Endothelial cell of umbilical vein (primary cell): ENCODE data around the gene FAM114A1. TPM values are rescaled to one million over a fixed set of nuclear protein-coding genes. Genes with fewer than 3 reads are reported as not detected.

Experiments used
- BruUV-seq: library from RNA; stranded (reverse); fragments of 400-500 nt; replicated peaks from 2 replicates; lab custom pipeline; 2021; lab: Mats Ljungman, UMichigan
- CTCF ChIA-PET: fragments of 300-600, 350-600 bp; sonication (Branson Sonifier 250); formaldehyde crosslinking; loops from one replicate; lab custom pipeline; 2021; ENCODE audit warnings: antibody characterized with exemption, inconsistent platforms; lab: Charles Lee
- POLR2A ChIA-PET: fragments of 300-600, 350-600 bp; sonication (Branson Sonifier 250); formaldehyde crosslinking; loops from one replicate; lab custom pipeline; 2021; ENCODE audit warnings: antibody characterized with exemption, inconsistent platforms; lab: Charles Lee
- DNase-seq: peaks from one replicate; pipeline ENCODE4 v3.0.0-alpha.2; 2011; ENCODE audit warnings: low read depth, low spot score
- FAIRE-seq: peaks from 2 replicates; lab custom pipeline; 2011; peaks lifted over from hg19 to GRCh38; lab: Jason Lieb, UNC
- H2AFZ ChIP-seq: 2 replicates; pipeline ENCODE4 v1.6.0; 2012; ENCODE audit warnings: low read depth, low read length, control low read depth, inconsistent platforms
- H3K27ac ChIP-seq: 2 replicates; pipeline ENCODE4 v1.5.1; 2011; ENCODE audit warnings: low read depth, mild to moderate bottlenecking, control low read depth, low read length, moderate library complexity; ENCODE audit not compliant: insufficient read depth
- H3K27me3 ChIP-seq, 2 experiments: 2 replicates each; pipeline versions ENCODE4 v1.6.0 to v1.6.1; 2011; ENCODE audit warnings: low read length in 2 of 2, mixed read lengths in 1 of 2; ENCODE audit not compliant: control insufficient read depth in 2 of 2, insufficient read depth in 2 of 2
- H3K36me3 ChIP-seq, 2 experiments: 2 replicates in 1 of 2; 3 replicates in 1 of 2; pipeline ENCODE4 v1.5.1; 2011; ENCODE audit warnings: low read length in 2 of 2, mild to moderate bottlenecking in 1 of 2, moderate library complexity in 1 of 2; ENCODE audit not compliant: control insufficient read depth in 2 of 2, insufficient read depth in 2 of 2; ENCODE audit errors: extremely low read depth in 1 of 2
- H3K4me1 ChIP-seq: 3 replicates; pipeline ENCODE4 v1.5.1; 2011; ENCODE audit warnings: mild to moderate bottlenecking, low read length; ENCODE audit not compliant: control insufficient read depth, insufficient read depth; ENCODE audit errors: extremely low read depth
- H3K4me2 ChIP-seq: 2 replicates; pipeline ENCODE4 v1.6.1; 2011; ENCODE audit warnings: low read length, control low read depth, mixed read lengths; ENCODE audit not compliant: insufficient read depth
- H3K4me3 ChIP-seq, 3 experiments: fragments of 200-600 bp in 1 of 3; sonication (generic), shearing (Covaris generic) in 1 of 3; replicated peaks in 1 of 3; 2 replicates each; pipeline ENCODE4 v1.5.1; 2011 to 2016; ENCODE audit warnings: control low read depth in 3 of 3, low read length in 3 of 3, mild to moderate bottlenecking in 2 of 3, inconsistent platforms in 1 of 3, low read depth in 1 of 3, moderate library complexity in 1 of 3; ENCODE audit not compliant: insufficient read depth in 1 of 3
- H3K79me2 ChIP-seq: 2 replicates; pipeline ENCODE4 v1.6.0; 2012; ENCODE audit warnings: low read length, inconsistent platforms; ENCODE audit not compliant: control insufficient read depth, insufficient read depth
- H3K9ac ChIP-seq: replicated peaks from 2 replicates; pipeline ENCODE3; 2011; ENCODE audit warnings: low read length, control low read depth; ENCODE audit not compliant: insufficient read depth; ENCODE audit errors: extremely low read depth
- H3K9me1 ChIP-seq: replicated peaks from 3 replicates; pipeline ENCODE4 v1.6.0; 2011; ENCODE audit warnings: mild to moderate bottlenecking, low read length; ENCODE audit not compliant: control insufficient read depth, insufficient read depth; ENCODE audit errors: extremely low read depth
- H3K9me3 ChIP-seq: replicated peaks from 2 replicates; pipeline ENCODE4 v1.5.1; 2012; ENCODE audit warnings: low read length, inconsistent platforms; ENCODE audit not compliant: control insufficient read depth, insufficient read depth
- H4K20me1 ChIP-seq: replicated peaks from 2 replicates; pipeline ENCODE3; 2011; ENCODE audit warnings: mild to moderate bottlenecking, low read length; ENCODE audit not compliant: control insufficient read depth, insufficient read depth; ENCODE audit errors: extremely low read depth
- EZH2 ChIP-seq: IDR thresholded peaks from 2 replicates; pipeline ENCODE4 v1.6.1; 2012; ENCODE audit warnings: borderline replicate concordance, low read depth, mild to moderate bottlenecking, moderate library complexity, low read length, inconsistent platforms; ENCODE audit not compliant: severe bottlenecking
- FOS ChIP-seq: IDR thresholded peaks from 2 replicates; pipeline ENCODE4 v1.6.1; 2011; ENCODE audit warnings: mild to moderate bottlenecking, low read length, moderate library complexity, borderline replicate concordance; ENCODE audit not compliant: insufficient read depth
- GATA2 ChIP-seq: IDR thresholded peaks from 2 replicates; pipeline ENCODE4 v1.7.0; 2011; ENCODE audit warnings: low read depth, mild to moderate bottlenecking, moderate library complexity, mixed read lengths, low read length; ENCODE audit not compliant: insufficient read length, insufficient read depth
- JUN ChIP-seq: IDR thresholded peaks from 2 replicates; pipeline ENCODE4 v1.6.1; 2011; ENCODE audit warnings: borderline replicate concordance, low read depth; ENCODE audit not compliant: insufficient read length, insufficient read depth
- MYC ChIP-seq: IDR thresholded peaks from one replicate; pipeline ENCODE4 v1.6.1; 2011; ENCODE audit warnings: mild to moderate bottlenecking, low read depth, low read length
- POLR2A ChIP-seq: IDR thresholded peaks from 2 replicates; pipeline ENCODE4 v1.6.1; 2012; ENCODE audit warnings: low read depth, mild to moderate bottlenecking, control low read depth, low read length
- POLR2AphosphoS5 ChIP-seq: IDR thresholded peaks from 2 replicates; pipeline ENCODE4 v1.6.1; 2012; ENCODE audit warnings: low read depth, mild to moderate bottlenecking, control low read depth, low read length, moderate library complexity; ENCODE audit not compliant: insufficient read depth
- dilution Hi-C: fragments of 300-500 bp; cut with MboI; formaldehyde crosslinking; loops from one replicate; pipeline ENCODE4 v1.15.0; 2019; ENCODE audit warnings: low sequenced_read_pairs; ENCODE audit not compliant: extremely low pct_ligation_motif_present
- intact Hi-C: fragments of 100-400 bp; cut with micrococcal nuclease; formaldehyde crosslinking; loops from one replicate; pipeline ENCODE4 v1.10.0; 2022
- polyA plus RNA-seq, 4 experiments: library from polyadenylated mRNA; depleted of rRNA in 3 of 4; stranded (reverse) in 3 of 4; unstranded in 1 of 4; fragments of >200 nt; gene quantifications; 2 replicates each; pipeline versions ENCODE4 v1.2.1 to v1.2.3, GENCODE V29; 2011 to 2012; ENCODE audit warnings: missing spikeins in 1 of 4
- total RNA-seq: library from RNA; stranded (reverse); gene quantifications from 2 replicates; pipeline ENCODE4 v1.2.3, GENCODE V29; 2021
- TF ChIP-seq, protein P1 (sequence below): IDR thresholded peaks from 2 replicates; pipeline ENCODE4 v1.6.1; 2011; ENCODE audit not compliant: insufficient read depth, insufficient read length
- TF ChIP-seq, protein P2 (sequence below), 2 donors: IDR thresholded peaks; 1 replicate in 1 of 2; 2 replicates in 1 of 2; pipeline ENCODE4 v1.5.1; 2011; ENCODE audit warnings: low read length in 2 of 2, mild to moderate bottlenecking in 2 of 2, moderate library complexity in 2 of 2, control low read depth in 1 of 2, inconsistent platforms in 1 of 2, low read depth in 1 of 2; ENCODE audit not compliant: insufficient read depth in 1 of 2; ENCODE audit errors: extremely low read depth in 1 of 2

Gene FAM114A1
- total and polyA plus RNA-seq, 2 donors (not counting 3 experiments of a cell fraction or from before 2014, with no cell fraction given), result 99.2 to 118 TPM

DNA sequence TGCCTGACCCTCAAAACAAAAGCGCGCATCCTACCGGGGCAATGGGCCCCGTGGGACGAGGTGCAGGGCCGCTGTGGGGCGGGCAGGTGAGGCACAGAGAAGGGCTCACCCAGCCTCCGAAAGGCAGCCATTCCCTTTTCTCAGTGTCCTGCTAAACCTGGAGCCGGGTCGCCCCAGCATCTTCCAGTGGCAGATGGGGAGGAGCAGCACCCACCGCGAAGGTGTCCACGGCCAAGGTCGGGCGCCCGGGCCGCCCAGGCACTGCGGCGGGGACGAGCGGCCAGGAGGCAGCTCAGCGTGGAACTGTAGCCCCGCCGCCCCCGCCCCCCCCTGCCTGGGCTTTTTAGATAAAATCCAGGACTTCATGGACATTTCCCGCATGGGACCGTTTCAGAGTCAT, 43.8 kb upstream of the FAM114A1 start:
- Histone ChIP-seq H4K20me1 (no peaks in the 10 kb centered on the region), H3K4me1 (no peaks in the 10 kb centered on the region), H3K4me3 (no peak overlapping the region), H3K9me3 (no peaks in the 10 kb centered on the region), H3K79me2 (no peaks in the 10 kb centered on the region), H3K9me1 (no peaks in the 10 kb centered on the region), H2AFZ (no peak overlapping the region), H3K27ac (no peak overlapping the region), H3K36me3 (no peaks in the 10 kb centered on the region), H3K4me2 (no peak overlapping the region), H3K9ac (no peak overlapping the region), H3K27me3 (peaks cover 10 to 11% of the 10 kb centered on the region in 2 experiments)
- ChIA-PET CTCF (no interaction called here), POLR2A (no interaction called here)
- TF ChIP-seq, protein P1, sequence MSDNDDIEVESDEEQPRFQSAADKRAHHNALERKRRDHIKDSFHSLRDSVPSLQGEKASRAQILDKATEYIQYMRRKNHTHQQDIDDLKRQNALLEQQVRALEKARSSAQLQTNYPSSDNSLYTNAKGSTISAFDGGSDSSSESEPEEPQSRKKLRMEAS, result no peak
- TF ChIP-seq POLR2AphosphoS5, result no peak
- TF ChIP-seq, protein P2, sequence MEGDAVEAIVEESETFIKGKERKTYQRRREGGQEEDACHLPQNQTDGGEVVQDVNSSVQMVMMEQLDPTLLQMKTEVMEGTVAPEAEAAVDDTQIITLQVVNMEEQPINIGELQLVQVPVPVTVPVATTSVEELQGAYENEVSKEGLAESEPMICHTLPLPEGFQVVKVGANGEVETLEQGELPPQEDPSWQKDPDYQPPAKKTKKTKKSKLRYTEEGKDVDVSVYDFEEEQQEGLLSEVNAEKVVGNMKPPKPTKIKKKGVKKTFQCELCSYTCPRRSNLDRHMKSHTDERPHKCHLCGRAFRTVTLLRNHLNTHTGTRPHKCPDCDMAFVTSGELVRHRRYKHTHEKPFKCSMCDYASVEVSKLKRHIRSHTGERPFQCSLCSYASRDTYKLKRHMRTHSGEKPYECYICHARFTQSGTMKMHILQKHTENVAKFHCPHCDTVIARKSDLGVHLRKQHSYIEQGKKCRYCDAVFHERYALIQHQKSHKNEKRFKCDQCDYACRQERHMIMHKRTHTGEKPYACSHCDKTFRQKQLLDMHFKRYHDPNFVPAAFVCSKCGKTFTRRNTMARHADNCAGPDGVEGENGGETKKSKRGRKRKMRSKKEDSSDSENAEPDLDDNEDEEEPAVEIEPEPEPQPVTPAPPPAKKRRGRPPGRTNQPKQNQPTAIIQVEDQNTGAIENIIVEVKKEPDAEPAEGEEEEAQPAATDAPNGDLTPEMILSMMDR (IDR thresholded peaks at IDR 0.05; ENCODE audit: extremely low read depth in 1 of 2, insufficient read depth in 1 of 2, low read depth in 1 of 2, low read length in 2 of 2), result no peak
- no peak for TF ChIP-seq EZH2
- no peak for TF ChIP-seq MYC
- TF ChIP-seq GATA2, result no peak
- no peak for TF ChIP-seq JUN
- TF ChIP-seq FOS, result no peak
- no peak for TF ChIP-seq POLR2A
- dilution Hi-C loops (no loop called here), intact Hi-C loops (no loop called here)
- FAIRE-seq (no peak), DNase-seq (no peak)
- BruUV-seq, result no TSS peak
